ENCODE data around the gene KLK3.
"Not testable (repeated sequence)": the region's sequence is repeated elsewhere in the genome, so short reads cannot be mapped to it uniquely, and the experiment has no call there.

GRCh38 chr19:50811622-50812238 lies 43.0 kb upstream of the KLK3 start:
- not testable (repeated sequence) for TF ChIP-seq CTCF (IDR thresholded peaks at IDR 0.05; ENCODE audit: low read length); EZH2 (optimal IDR thresholded peaks at IDR 0.05; ENCODE audit: low read depth, low read length); EZH2phosphoT487 (IDR thresholded peaks at IDR 0.05; ENCODE audit: low read length)
